Astrocyte of the spinal cord (primary cell): ENCODE data around the gene DSCAML1.

Source experiments
- DNase-seq: peaks from one replicate; pipeline ENCODE4 v3.0.0; 2011; ENCODE audit warnings: low read depth, low spot score
- H3K4me3 ChIP-seq: 2 replicates; pipeline ENCODE4 v1.5.1; 2011; ENCODE audit warnings: low read depth, mild to moderate bottlenecking, low read length, moderate library complexity
- in situ Hi-C: cut with HindIII; loops from 2 replicates; pipeline ENCODE4 v1.10.0; 2017; ENCODE audit warnings: low sequenced_read_pairs
- TF ChIP-seq, protein P1 (sequence below): IDR thresholded peaks from 2 replicates; pipeline ENCODE4 v1.5.1; 2012; ENCODE audit warnings: low read depth, mild to moderate bottlenecking, low read length, inconsistent platforms

DSCAML1 gene

DNA sequence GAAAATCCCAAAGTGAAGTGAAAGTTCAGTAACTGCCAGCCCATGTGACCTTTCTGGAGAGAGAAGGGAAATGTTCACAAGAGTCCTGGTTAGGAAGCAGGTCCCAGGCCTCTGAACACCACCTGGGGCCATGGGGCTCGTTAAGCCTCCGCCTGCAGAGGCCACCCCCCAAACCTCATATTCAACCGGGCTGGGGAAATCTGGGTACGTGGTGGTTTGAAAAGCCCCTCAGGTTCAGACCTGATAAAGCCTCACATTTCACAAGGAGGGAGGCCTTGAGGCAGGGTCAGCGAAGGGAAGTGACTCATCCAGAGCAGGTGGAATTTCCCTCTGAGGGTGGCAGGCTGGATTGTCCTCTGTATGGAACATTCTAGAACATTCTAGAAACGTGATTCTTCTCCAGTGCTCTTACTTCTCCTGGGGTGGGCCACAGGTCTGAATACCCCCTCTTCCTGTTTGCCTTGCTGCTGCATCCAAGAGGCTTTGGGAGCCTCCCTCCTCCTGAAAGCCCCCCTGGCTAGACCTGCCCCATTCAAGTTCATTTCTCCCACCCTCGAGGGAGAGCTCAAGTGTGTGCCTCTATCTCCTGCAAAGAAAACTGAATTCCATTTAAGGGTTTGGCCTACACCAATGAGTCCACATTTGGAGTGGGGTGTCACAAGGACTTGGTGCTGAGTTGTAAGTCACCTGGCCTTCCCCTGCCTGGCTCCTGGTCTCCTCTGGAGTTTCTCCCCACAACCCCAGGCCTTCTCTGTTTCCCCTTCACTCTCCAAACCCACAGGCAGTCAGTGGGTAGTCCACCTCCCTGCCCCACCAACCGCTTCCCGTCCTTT is 21.2 kb upstream of the DSCAML1 start:
- in situ Hi-C loops: no loop called here
- TF ChIP-seq, protein P1, sequence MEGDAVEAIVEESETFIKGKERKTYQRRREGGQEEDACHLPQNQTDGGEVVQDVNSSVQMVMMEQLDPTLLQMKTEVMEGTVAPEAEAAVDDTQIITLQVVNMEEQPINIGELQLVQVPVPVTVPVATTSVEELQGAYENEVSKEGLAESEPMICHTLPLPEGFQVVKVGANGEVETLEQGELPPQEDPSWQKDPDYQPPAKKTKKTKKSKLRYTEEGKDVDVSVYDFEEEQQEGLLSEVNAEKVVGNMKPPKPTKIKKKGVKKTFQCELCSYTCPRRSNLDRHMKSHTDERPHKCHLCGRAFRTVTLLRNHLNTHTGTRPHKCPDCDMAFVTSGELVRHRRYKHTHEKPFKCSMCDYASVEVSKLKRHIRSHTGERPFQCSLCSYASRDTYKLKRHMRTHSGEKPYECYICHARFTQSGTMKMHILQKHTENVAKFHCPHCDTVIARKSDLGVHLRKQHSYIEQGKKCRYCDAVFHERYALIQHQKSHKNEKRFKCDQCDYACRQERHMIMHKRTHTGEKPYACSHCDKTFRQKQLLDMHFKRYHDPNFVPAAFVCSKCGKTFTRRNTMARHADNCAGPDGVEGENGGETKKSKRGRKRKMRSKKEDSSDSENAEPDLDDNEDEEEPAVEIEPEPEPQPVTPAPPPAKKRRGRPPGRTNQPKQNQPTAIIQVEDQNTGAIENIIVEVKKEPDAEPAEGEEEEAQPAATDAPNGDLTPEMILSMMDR: no peak
- peak; percentile 37 for DNase-seq
- no peak overlapping the region for H3K4me3 ChIP-seq

DNA sequence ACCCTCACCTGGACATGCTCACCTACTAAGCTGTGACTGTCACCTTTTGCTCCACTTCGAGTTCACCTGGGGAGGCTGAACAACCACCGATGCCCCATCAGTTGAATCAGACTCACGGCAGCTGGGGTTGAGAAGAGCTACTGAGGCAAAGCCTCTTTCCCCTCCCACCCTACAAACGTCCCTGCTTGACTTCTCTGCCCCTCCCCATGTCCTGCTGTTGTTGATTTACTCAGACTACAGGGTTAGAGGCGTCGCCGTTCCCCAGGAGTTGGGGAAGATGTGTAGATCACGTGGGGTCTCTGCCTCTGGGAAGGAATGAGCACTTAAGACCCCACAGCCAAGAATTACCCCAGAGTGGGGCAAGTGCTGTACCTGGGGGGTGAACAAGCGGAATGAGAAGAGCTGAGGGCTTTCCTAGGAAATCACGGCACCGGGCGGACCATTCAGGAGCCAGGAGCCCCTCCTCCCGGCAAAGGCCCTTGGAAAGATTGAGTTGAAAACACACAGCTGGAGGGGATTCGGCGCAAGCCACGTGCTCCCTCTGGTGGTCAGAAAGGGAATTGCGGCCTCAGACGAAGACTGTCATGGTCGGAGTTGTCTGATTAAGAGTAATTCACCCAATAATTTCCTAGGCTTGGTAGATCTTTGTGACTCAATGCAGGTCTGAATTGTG is 20.5 kb upstream of the DSCAML1 start:
- TF ChIP-seq, protein P1: peak; percentile 99
- no peak overlapping the region for H3K4me3 ChIP-seq
- in situ Hi-C loops: no loop called here

DNA sequence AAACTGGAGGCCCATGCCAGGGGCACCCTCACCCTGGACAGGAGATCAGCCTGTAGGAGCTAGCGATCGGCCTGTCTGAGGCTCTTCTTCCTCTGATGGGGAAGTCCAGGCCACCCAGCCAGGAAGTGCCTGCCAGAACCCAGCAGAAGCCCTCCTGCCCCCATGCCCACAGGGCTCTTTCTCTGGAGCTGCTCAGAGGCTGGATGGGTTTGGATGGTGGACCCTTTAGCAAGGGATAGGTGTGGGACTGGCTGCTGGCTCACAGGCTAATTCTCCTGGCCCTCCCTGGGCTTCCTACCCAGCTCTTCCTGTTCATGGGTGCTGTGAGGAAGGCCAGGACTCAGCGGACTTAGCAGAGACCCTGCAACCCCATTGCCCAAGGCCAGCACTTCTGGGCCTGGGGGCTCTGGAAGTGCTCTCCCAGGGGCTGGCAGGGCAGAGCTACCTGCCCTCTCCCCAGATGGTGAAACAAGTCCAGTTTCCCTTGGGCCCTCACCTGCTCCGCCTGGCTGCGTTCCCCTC is 19.9 kb upstream of the DSCAML1 start:
- no peak overlapping the region for H3K4me3 ChIP-seq
- TF ChIP-seq, protein P1: no peak
- no peak for DNase-seq
- in situ Hi-C loops: no loop called here

More for the DNA sequence above, 20.5 kb upstream of the DSCAML1 start:
- DNase-seq: peak; percentile 77

DNA sequence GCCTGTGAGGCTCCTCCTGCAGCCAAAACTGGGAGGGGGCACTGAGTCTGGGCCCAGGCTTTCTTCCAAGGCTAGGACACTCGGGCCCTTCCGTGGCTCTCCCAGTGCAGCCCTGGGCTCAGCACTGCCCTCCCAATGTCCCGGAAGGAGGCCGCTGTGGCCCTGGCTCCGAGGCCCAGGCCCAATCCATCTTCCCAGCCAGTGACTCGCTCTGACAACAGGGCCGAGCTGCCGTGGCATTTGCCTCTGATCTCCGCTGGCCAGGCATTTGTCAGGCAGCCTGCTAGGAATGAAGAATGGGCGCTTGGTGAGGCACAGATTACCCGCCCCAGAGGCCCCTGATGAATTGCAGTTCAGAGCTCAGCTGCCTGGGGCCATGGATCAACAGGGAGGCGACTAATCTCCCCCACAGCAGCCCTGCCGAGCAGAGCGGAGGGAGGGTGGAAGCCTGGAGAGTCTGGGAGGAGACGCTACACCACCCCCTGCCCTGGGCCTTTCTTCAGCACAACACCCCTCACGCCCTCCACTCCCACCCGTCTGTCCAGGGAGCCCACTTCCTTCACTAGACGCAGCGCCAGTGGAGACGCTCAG is 19.2 kb upstream of the DSCAML1 start:
- no peak overlapping the region for H3K4me3 ChIP-seq
- in situ Hi-C loops: no loop called here
- TF ChIP-seq, protein P1: no peak
- no peak for DNase-seq

DNA sequence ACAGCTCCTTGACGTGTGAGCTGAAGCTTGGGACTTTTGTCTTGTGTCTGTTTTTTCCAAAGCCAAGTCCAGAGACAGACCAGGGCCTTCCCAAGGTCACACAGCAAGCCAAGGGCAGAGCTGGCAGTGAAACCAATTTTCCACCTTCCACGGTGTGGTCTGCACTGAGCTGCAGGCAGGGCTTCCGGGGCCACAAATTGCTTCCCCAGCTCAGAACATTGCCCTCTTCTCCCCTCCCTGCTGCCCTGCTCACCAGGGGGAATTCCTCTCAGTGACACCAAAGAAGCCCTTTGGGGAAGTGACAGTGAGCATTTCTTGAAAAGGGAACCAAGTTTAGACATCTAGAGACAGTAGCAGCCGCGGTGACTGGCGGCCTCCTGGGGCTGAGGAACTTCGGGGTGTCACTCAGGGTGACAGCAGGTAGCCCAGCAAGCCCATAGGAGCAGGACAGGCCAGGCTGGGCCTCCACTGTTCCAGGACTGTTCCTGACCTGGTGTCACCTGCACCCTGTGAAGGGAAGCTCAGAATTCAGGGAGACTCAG is 18.3 kb upstream of the DSCAML1 start:
- H3K4me3 ChIP-seq: no peak overlapping the region
- TF ChIP-seq, protein P1: no peak
- in situ Hi-C loops: no loop called here
- DNase-seq: no peak

DNA sequence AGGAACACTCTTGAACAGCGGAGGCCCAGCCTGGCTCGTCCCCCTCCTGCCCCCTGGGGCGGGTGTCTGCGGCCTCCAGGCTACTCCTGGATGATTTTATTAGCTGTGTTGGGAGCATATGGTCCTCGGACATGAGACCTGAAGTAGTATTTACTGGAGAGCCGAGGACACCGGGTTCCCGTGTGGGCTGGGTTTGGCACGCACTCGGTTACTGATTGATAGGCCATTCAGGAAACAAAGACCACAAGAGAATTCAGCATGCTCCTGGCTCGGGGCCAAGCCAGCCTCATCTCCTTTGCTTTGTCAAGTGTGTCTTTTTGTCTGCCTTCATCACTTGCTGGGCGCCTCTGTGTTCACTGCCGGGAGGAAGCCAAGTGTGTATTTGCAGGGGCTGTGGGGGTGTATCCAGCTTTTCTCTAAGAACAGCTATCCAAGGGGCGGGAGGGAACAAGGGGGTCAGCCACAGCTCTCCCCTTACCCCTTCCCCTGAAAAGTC is 17.8 kb upstream of the DSCAML1 start:
- in situ Hi-C loops: no loop called here
- H3K4me3 ChIP-seq: no peak overlapping the region

More for the DNA sequence above, 17.8 kb upstream of the DSCAML1 start:
- TF ChIP-seq, protein P1: no peak
- DNase-seq: peak; percentile 27
